ENCODE results near the gene PADI4. TPM values are rescaled to one million over a fixed set of nuclear protein-coding genes. Genes with fewer than 3 reads are reported as not detected.

The PADI4 gene
- total RNA-seq, 1 experiment from 2014 or later, result not detected

GRCh38 chr1:17290553-17290952 is 17.4 kb upstream of the PADI4 start:
- Histone ChIP-seq H3K4me1 (ENCODE audit: low read length) (no peaks in the 10 kb centered on the region), H3K9me2 (replicated peaks; ENCODE audit: insufficient read depth, low read length) (no peaks in the 10 kb centered on the region), H3K27ac (ENCODE audit: low read length) (no peak overlapping the region), H3K79me2 (ENCODE audit: low read length) (no peaks in the 10 kb centered on the region), H3K9me3 (ENCODE audit: low read length) (no peaks in the 10 kb centered on the region), H3K4me2 (ENCODE audit: low read depth, low read length, poor library complexity, severe bottlenecking) (no peak overlapping the region), H4K20me1 (ENCODE audit: insufficient read depth, low read depth, low read length) (no peaks in the 10 kb centered on the region), H2AFZ (ENCODE audit: low read length) (no peak overlapping the region), H3K9ac (ENCODE audit: low read length) (no peak overlapping the region), H3K4me3 (ENCODE audit: low read length) (no peak overlapping the region), H3K27me3 (ENCODE audit: low read length) (no peaks in the 10 kb centered on the region), H3K36me3 (ENCODE audit: insufficient read depth, low read length) (no peaks in the 10 kb centered on the region)
- no peak for DNase-seq

GRCh38 chr1:17292299-17293160 is 15.5 kb upstream of the PADI4 start:
- Histone ChIP-seq H3K79me2 (ENCODE audit: low read length) (no peaks in the 10 kb centered on the region), H3K4me1 (ENCODE audit: low read length) (no peaks in the 10 kb centered on the region), H3K9ac (ENCODE audit: low read length) (no peak overlapping the region), H3K4me3 (ENCODE audit: low read length) (no peak overlapping the region), H2AFZ (ENCODE audit: low read length) (no peak overlapping the region), H3K27ac (ENCODE audit: low read length) (no peak overlapping the region), H3K36me3 (ENCODE audit: insufficient read depth, low read length) (no peaks in the 10 kb centered on the region), H3K9me2 (replicated peaks; ENCODE audit: insufficient read depth, low read length) (no peaks in the 10 kb centered on the region), H3K27me3 (ENCODE audit: low read length) (no peaks in the 10 kb centered on the region), H4K20me1 (ENCODE audit: insufficient read depth, low read depth, low read length) (no peaks in the 10 kb centered on the region), H3K9me3 (ENCODE audit: low read length) (no peaks in the 10 kb centered on the region), H3K4me2 (ENCODE audit: low read depth, low read length, poor library complexity, severe bottlenecking) (no peak overlapping the region)
- no peak for DNase-seq

GRCh38 chr1:17293681-17294425 is 14.1 kb upstream of the PADI4 start:
- Histone ChIP-seq H4K20me1 (ENCODE audit: insufficient read depth, low read depth, low read length) (no peaks in the 10 kb centered on the region), H3K27ac (ENCODE audit: low read length) (no peak overlapping the region), H3K36me3 (ENCODE audit: insufficient read depth, low read length) (no peaks in the 10 kb centered on the region), H3K4me3 (ENCODE audit: low read length) (no peak overlapping the region), H3K27me3 (ENCODE audit: low read length) (no peaks in the 10 kb centered on the region), H3K9ac (ENCODE audit: low read length) (no peak overlapping the region), H3K9me3 (ENCODE audit: low read length) (no peaks in the 10 kb centered on the region), H3K9me2 (replicated peaks; ENCODE audit: insufficient read depth, low read length) (no peaks in the 10 kb centered on the region), H2AFZ (ENCODE audit: low read length) (no peak overlapping the region), H3K79me2 (ENCODE audit: low read length) (no peaks in the 10 kb centered on the region), H3K4me1 (ENCODE audit: low read length) (no peaks in the 10 kb centered on the region), H3K4me2 (ENCODE audit: low read depth, low read length, poor library complexity, severe bottlenecking) (no peak overlapping the region)
- DNase-seq, result no peak

DNA sequence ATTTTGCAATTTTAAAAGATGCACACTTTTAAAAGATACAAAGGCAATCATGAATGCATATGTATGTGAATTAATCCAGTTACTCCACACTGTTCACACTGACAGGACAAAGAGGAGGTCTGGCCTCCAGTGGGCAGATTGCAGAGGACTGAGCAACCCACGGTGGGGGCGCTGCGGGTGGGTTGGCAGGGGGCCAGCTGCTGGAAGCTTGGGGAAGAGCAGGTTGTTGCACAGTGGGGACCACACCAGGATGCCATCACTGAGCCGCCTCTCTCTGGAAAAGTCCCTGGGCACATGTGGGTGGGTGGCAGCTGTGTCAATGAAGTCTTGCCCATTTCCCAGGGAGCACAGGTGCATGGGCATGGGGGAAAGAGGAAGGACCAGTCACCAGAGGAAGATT is 12.7 kb upstream of the PADI4 start:
- Histone ChIP-seq H4K20me1 (ENCODE audit: insufficient read depth, low read depth, low read length) (no peaks in the 10 kb centered on the region), H3K36me3 (ENCODE audit: insufficient read depth, low read length) (no peaks in the 10 kb centered on the region), H3K27me3 (ENCODE audit: low read length) (no peaks in the 10 kb centered on the region), H3K27ac (ENCODE audit: low read length) (no peak overlapping the region), H3K9me2 (replicated peaks; ENCODE audit: insufficient read depth, low read length) (no peaks in the 10 kb centered on the region), H3K4me1 (ENCODE audit: low read length) (no peaks in the 10 kb centered on the region), H3K9me3 (ENCODE audit: low read length) (no peaks in the 10 kb centered on the region), H3K4me2 (ENCODE audit: low read depth, low read length, poor library complexity, severe bottlenecking) (no peak overlapping the region), H3K4me3 (ENCODE audit: low read length) (no peak overlapping the region), H3K9ac (ENCODE audit: low read length) (no peak overlapping the region), H3K79me2 (ENCODE audit: low read length) (no peaks in the 10 kb centered on the region), H2AFZ (ENCODE audit: low read length) (no peak overlapping the region)
- no peak for DNase-seq

- DNase-seq, result no peak
- Histone ChIP-seq H4K20me1 (ENCODE audit: insufficient read depth, low read depth, low read length) (no peaks in the 10 kb centered on the region), H3K9me3 (ENCODE audit: low read length) (no peaks in the 10 kb centered on the region), H3K4me2 (ENCODE audit: low read depth, low read length, poor library complexity, severe bottlenecking) (no peak overlapping the region), H3K9ac (ENCODE audit: low read length) (no peak overlapping the region), H3K79me2 (ENCODE audit: low read length) (no peaks in the 10 kb centered on the region), H3K36me3 (ENCODE audit: insufficient read depth, low read length) (no peaks in the 10 kb centered on the region), H3K9me2 (replicated peaks; ENCODE audit: insufficient read depth, low read length) (no peaks in the 10 kb centered on the region), H2AFZ (ENCODE audit: low read length) (no peak overlapping the region), H3K27ac (ENCODE audit: low read length) (no peak overlapping the region), H3K4me3 (ENCODE audit: low read length) (no peak overlapping the region), H3K4me1 (ENCODE audit: low read length) (no peaks in the 10 kb centered on the region), H3K27me3 (ENCODE audit: low read length) (no peaks in the 10 kb centered on the region)
These were observed 11.9 kb upstream of the PADI4 start for GRCh38 chr1:17296086-17296485.

- no peaks in the 10 kb centered on the region for H3K27me3 ChIP-seq (ENCODE audit: low read length)
- no peak overlapping the region for H2AFZ ChIP-seq (ENCODE audit: low read length)
- H3K9ac ChIP-seq (ENCODE audit: low read length), result no peak overlapping the region
- no peaks in the 10 kb centered on the region for H3K36me3 ChIP-seq (ENCODE audit: insufficient read depth, low read length)
- H3K9me2 ChIP-seq (replicated peaks; ENCODE audit: insufficient read depth, low read length), result no peaks in the 10 kb centered on the region
- H3K9me3 ChIP-seq (ENCODE audit: low read length), result peaks cover 8% of the 10 kb centered on the region
- H3K79me2 ChIP-seq (ENCODE audit: low read length), result no peaks in the 10 kb centered on the region
- H3K27ac ChIP-seq (ENCODE audit: low read length), result no peak overlapping the region
- H3K4me1 ChIP-seq (ENCODE audit: low read length), result no peaks in the 10 kb centered on the region
- DNase-seq, result no peak
- H3K4me3 ChIP-seq (ENCODE audit: low read length), result no peak overlapping the region
- H3K4me2 ChIP-seq (ENCODE audit: low read depth, low read length, poor library complexity, severe bottlenecking), result no peak overlapping the region
- H4K20me1 ChIP-seq (ENCODE audit: insufficient read depth, low read depth, low read length), result no peaks in the 10 kb centered on the region
These were observed 10.0 kb upstream of the PADI4 start for GRCh38 chr1:17297991-17298390.

DNA sequence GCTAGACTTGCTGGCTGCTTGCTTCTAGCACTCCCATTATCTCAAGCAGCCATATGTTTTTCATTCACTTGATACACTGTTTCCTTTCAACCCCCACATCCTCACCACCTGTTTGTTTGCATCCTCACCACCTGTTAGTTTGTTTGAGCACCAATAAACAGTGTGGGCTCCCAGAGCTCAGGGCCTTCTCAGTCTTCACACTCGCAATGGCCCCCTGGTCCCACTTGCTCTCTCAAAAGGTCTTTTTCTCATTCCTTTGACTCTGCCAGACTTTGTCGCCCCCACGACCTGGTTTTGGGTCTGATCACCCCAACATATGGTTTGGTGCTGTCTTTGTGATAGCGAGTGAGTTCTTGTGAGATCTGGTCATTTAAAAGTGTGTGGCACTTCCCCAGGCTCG is 6.2 kb upstream of the PADI4 start:
- no peaks in the 10 kb centered on the region for H3K4me1 ChIP-seq (ENCODE audit: low read length)

GRCh38 chr1:17304151-17304825 is 3.7 kb upstream of the PADI4 start:
- Histone ChIP-seq H3K4me2 (ENCODE audit: low read depth, low read length, poor library complexity, severe bottlenecking) (no peak overlapping the region), H3K9ac (ENCODE audit: low read length) (no peak overlapping the region), H3K4me1 (ENCODE audit: low read length) (no peaks in the 10 kb centered on the region), H4K20me1 (ENCODE audit: insufficient read depth, low read depth, low read length) (no peaks in the 10 kb centered on the region), H3K4me3 (ENCODE audit: low read length) (no peak overlapping the region), H3K9me3 (ENCODE audit: low read length) (peaks cover 8% of the 10 kb centered on the region), H3K27ac (ENCODE audit: low read length) (no peak overlapping the region), H3K36me3 (ENCODE audit: insufficient read depth, low read length) (no peaks in the 10 kb centered on the region), H2AFZ (ENCODE audit: low read length) (no peak overlapping the region), H3K9me2 (replicated peaks; ENCODE audit: insufficient read depth, low read length) (no peaks in the 10 kb centered on the region), H3K27me3 (ENCODE audit: low read length) (no peaks in the 10 kb centered on the region), H3K79me2 (ENCODE audit: low read length) (no peaks in the 10 kb centered on the region)
- no peak for DNase-seq

More for the DNA sequence above, 6.2 kb upstream of the PADI4 start:
- H4K20me1 ChIP-seq (ENCODE audit: insufficient read depth, low read depth, low read length), result no peaks in the 10 kb centered on the region
- no peak overlapping the region for H3K9ac ChIP-seq (ENCODE audit: low read length)
- no peaks in the 10 kb centered on the region for H3K36me3 ChIP-seq (ENCODE audit: insufficient read depth, low read length)
- H3K4me2 ChIP-seq (ENCODE audit: low read depth, low read length, poor library complexity, severe bottlenecking), result no peak overlapping the region
- H3K9me2 ChIP-seq (replicated peaks; ENCODE audit: insufficient read depth, low read length), result no peaks in the 10 kb centered on the region
- peaks cover 8% of the 10 kb centered on the region for H3K9me3 ChIP-seq (ENCODE audit: low read length)
- DNase-seq, result no peak
- H3K27ac ChIP-seq (ENCODE audit: low read length), result no peak overlapping the region
- no peak overlapping the region for H2AFZ ChIP-seq (ENCODE audit: low read length)
- no peaks in the 10 kb centered on the region for H3K79me2 ChIP-seq (ENCODE audit: low read length)
- H3K27me3 ChIP-seq (ENCODE audit: low read length), result no peaks in the 10 kb centered on the region
- no peak overlapping the region for H3K4me3 ChIP-seq (ENCODE audit: low read length)
